ENCODE data around the gene CREB5. TPM values are rescaled to one million over a fixed set of nuclear protein-coding genes. Genes with fewer than 3 reads are reported as not detected.
"Not testable (repeated sequence)": the region's sequence is repeated elsewhere in the genome, so short reads cannot be mapped to it uniquely, and the experiment has no call there.

The CREB5 gene
- total RNA-seq, 2 experiments from 2014 or later, result 0.19 to 0.22 TPM

GRCh38 chr7:28608731-28609130 lies 196.4 kb downstream of the CREB5 start:
- DNase-seq (no peak), ATAC-seq (ENCODE audit: poor library complexity) (no peak)
- TF ChIP-seq, protein P1, sequence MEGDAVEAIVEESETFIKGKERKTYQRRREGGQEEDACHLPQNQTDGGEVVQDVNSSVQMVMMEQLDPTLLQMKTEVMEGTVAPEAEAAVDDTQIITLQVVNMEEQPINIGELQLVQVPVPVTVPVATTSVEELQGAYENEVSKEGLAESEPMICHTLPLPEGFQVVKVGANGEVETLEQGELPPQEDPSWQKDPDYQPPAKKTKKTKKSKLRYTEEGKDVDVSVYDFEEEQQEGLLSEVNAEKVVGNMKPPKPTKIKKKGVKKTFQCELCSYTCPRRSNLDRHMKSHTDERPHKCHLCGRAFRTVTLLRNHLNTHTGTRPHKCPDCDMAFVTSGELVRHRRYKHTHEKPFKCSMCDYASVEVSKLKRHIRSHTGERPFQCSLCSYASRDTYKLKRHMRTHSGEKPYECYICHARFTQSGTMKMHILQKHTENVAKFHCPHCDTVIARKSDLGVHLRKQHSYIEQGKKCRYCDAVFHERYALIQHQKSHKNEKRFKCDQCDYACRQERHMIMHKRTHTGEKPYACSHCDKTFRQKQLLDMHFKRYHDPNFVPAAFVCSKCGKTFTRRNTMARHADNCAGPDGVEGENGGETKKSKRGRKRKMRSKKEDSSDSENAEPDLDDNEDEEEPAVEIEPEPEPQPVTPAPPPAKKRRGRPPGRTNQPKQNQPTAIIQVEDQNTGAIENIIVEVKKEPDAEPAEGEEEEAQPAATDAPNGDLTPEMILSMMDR (IDR thresholded peaks at IDR 0.05), result no peak
- ChIA-PET POLR2A (no interaction called here), CTCF (no interaction called here)
- no peak overlapping the region for H3K4me3 ChIP-seq (ENCODE audit: low read length)
- H3K36me3 ChIP-seq (ENCODE audit: insufficient read depth, low read length), result no peaks in the 10 kb centered on the region
- Mint-ChIP-seq H3K36me3 (ENCODE audit: low read depth) (no peaks in the 10 kb centered on the region), H3K4me1 (ENCODE audit: low read depth) (no peaks in the 10 kb centered on the region), H3K9me3 (no peaks in the 10 kb centered on the region), H3K27me3 (peaks cover 5% of the 10 kb centered on the region), H3K27ac (no peak overlapping the region), H3K4me3 (no peak overlapping the region)
- intact Hi-C loops (cut with DNase I, micrococcal nuclease), result no loop called here
- no peaks in the 10 kb centered on the region for H3K27me3 ChIP-seq (ENCODE audit: control insufficient read depth in 1 of 2, insufficient read depth in 2 of 2, low read length in 2 of 2)
- H3K4me1 ChIP-seq (ENCODE audit: insufficient read depth, low read length), result no peaks in the 10 kb centered on the region
- H3K9me3 ChIP-seq (ENCODE audit: control insufficient read depth in 1 of 2, insufficient read depth in 1 of 2, low read length in 2 of 2), result no peaks in the 10 kb centered on the region
- no peak overlapping the region for H3K27ac ChIP-seq (ENCODE audit: low read depth in 1 of 2, low read length in 2 of 2)

DNA sequence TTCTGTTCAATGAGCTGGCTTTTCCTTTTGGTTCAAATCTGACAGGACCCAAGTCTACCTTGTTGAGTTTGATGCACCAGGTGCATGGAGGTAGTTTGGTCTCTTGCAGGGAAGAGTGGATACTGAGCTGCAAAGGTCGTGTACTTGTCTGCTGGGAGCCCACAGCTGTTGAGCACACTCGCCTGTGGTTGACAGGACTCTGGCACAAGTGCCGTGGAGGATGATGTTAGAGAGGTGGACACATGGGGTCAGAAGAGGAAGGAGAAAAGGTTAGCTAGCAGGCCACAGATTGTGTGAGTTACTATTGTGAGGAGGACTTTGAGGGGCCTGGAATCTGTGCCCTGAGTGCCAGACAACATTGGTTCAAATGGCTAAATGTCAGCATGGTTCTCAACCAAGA lies 197.3 kb downstream of the CREB5 start:
- TF ChIP-seq, protein P1 (IDR thresholded peaks at IDR 0.05), result no peak
- peaks cover 5% of the 10 kb centered on the region for H3K27me3 Mint-ChIP-seq
- DNase-seq, result no peak
- CTCF ChIA-PET, result no interaction called here
- H3K27ac ChIP-seq (ENCODE audit: low read depth in 1 of 2, low read length in 2 of 2), result no peak overlapping the region
- H3K9me3 Mint-ChIP-seq, result no peaks in the 10 kb centered on the region
- H3K36me3 ChIP-seq (ENCODE audit: insufficient read depth, low read length), result no peaks in the 10 kb centered on the region
- no peak for ATAC-seq (ENCODE audit: poor library complexity)
- no peaks in the 10 kb centered on the region for H3K9me3 ChIP-seq (ENCODE audit: control insufficient read depth in 1 of 2, insufficient read depth in 1 of 2, low read length in 2 of 2)
- no peaks in the 10 kb centered on the region for H3K27me3 ChIP-seq (ENCODE audit: control insufficient read depth in 1 of 2, insufficient read depth in 2 of 2, low read length in 2 of 2)
- H3K27ac Mint-ChIP-seq, result no peak overlapping the region
- intact Hi-C loops (cut with DNase I, micrococcal nuclease), result no loop called here
- POLR2A ChIA-PET, result interaction anchor here (0.8 kb wide), 1 partner anchor 11 kb away, joined by 3 read pairs; no protein-coding TSS in a partner anchor
- no peak overlapping the region for H3K4me3 ChIP-seq (ENCODE audit: low read length)
- H3K4me3 Mint-ChIP-seq, result no peak overlapping the region
- no peaks in the 10 kb centered on the region for H3K36me3 Mint-ChIP-seq (ENCODE audit: low read depth)
- no peaks in the 10 kb centered on the region for H3K4me1 ChIP-seq (ENCODE audit: insufficient read depth, low read length)
- H3K4me1 Mint-ChIP-seq (ENCODE audit: low read depth), result no peaks in the 10 kb centered on the region

DNA sequence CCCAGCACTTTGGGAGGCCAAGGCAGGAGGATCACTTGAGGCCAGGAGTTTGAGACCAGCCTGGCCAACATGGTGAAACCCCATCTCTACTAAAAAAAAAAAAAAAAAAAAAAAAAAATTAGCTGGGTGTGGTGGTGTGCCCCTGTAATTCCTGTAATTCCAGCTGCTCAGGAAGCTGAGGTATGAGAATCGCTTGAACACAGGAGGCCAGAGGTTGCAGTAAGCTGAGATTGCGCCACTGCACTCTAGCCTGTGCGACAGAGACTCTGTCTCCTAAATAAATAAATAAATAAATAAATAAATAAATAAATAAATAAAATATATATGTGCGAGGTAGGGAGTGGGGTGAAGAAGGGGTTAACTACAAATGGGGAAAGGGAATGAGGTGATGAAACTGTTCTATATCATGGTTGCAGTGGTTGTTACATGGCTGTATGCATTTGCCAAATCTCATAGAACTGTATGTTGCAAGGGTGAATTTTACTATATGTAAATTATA lies 199.1 kb downstream of the CREB5 start:
- CTCF ChIA-PET; H3K36me3 Mint-ChIP-seq (ENCODE audit: low read depth); DNase-seq; H3K27ac ChIP-seq (ENCODE audit: low read depth in 1 of 2, low read length in 2 of 2); H3K27me3 Mint-ChIP-seq; POLR2A ChIA-PET; ATAC-seq (ENCODE audit: poor library complexity); H3K9me3 Mint-ChIP-seq; H3K4me1 Mint-ChIP-seq (ENCODE audit: low read depth); H3K4me3 ChIP-seq (ENCODE audit: low read length); intact Hi-C loops (cut with DNase I, micrococcal nuclease); H3K27me3 ChIP-seq (ENCODE audit: control insufficient read depth in 1 of 2, insufficient read depth in 2 of 2, low read length in 2 of 2); H3K4me3 Mint-ChIP-seq; H3K9me3 ChIP-seq (ENCODE audit: control insufficient read depth in 1 of 2, insufficient read depth in 1 of 2, low read length in 2 of 2); H3K27ac Mint-ChIP-seq; H3K4me1 ChIP-seq (ENCODE audit: insufficient read depth, low read length); H3K36me3 ChIP-seq (ENCODE audit: insufficient read depth, low read length): not testable (repeated sequence)

DNA sequence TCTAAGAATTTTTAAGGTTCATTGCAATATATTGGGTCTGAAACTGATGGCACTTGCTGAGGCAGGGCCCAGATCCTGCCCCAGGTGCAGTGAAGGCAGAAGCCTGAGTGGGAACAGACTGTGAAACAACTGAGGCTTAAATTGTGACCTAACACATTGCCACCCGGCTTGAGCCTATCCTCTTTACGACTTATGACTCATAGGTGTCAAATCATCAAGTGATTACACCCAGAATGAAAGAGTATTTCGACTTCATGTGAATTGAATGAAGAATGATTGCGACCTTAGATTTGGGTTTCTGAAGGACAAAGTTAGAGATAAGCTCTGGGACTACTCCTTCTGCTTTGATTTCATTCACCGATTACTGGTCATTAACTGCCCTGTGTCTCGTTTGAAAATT lies 200.9 kb downstream of the CREB5 start:
- ATAC-seq (ENCODE audit: poor library complexity) (no peak), DNase-seq (no peak)
- Mint-ChIP-seq H3K27ac (no peak overlapping the region), H3K9me3 (no peaks in the 10 kb centered on the region), H3K4me1 (ENCODE audit: low read depth) (no peaks in the 10 kb centered on the region), H3K4me3 (no peak overlapping the region), H3K27me3 (peaks cover 5% of the 10 kb centered on the region), H3K36me3 (ENCODE audit: low read depth) (no peaks in the 10 kb centered on the region)
- ChIA-PET POLR2A (no interaction called here), CTCF (no interaction called here)
- Histone ChIP-seq H3K27me3 (ENCODE audit: control insufficient read depth in 1 of 2, insufficient read depth in 2 of 2, low read length in 2 of 2) (no peaks in the 10 kb centered on the region), H3K36me3 (ENCODE audit: insufficient read depth, low read length) (no peaks in the 10 kb centered on the region), H3K9me3 (ENCODE audit: control insufficient read depth in 1 of 2, insufficient read depth in 1 of 2, low read length in 2 of 2) (no peaks in the 10 kb centered on the region), H3K4me3 (ENCODE audit: low read length) (no peak overlapping the region), H3K27ac (ENCODE audit: low read depth in 1 of 2, low read length in 2 of 2) (no peak overlapping the region), H3K4me1 (ENCODE audit: insufficient read depth, low read length) (no peaks in the 10 kb centered on the region)
- intact Hi-C loops (cut with DNase I, micrococcal nuclease), result no loop called here
- TF ChIP-seq, protein P1 (IDR thresholded peaks at IDR 0.05), result no peak
